Measurements from ENCODE around the gene RALGAPA2.

Gene RALGAPA2

DNA sequence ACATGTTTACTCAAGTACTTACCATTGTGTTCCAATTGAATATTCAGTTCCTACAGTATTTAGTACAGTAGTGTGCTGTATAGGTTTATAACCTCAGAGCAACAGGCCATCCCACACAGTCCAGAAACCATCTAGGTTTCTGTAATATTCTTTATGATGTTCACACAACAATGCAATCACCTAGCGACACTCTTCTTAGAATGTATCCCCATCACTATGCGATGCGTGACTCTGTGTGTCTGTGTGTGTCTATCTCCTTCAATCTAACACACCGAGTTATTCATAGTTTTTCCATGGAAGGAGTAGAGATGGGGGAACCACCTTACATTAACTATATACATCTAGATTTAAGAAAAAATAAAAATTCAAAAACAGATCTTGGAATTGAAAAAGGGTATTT, 182.8 kb downstream of the RALGAPA2 start:
- no peak for DNase-seq

- no peak for DNase-seq
These were observed 183.6 kb downstream of the RALGAPA2 start for GRCh38 chr20:20528861-20529260.

GRCh38 chr20:20527661-20528060, 184.8 kb downstream of the RALGAPA2 start:
- DNase-seq, result no peak

GRCh38 chr20:20525756-20526155, 186.7 kb downstream of the RALGAPA2 start:
- no peak for DNase-seq

GRCh38 chr20:20525214-20525613, 187.2 kb downstream of the RALGAPA2 start:
- no peak for DNase-seq

- no peak for DNase-seq
These were observed 187.7 kb downstream of the RALGAPA2 start for GRCh38 chr20:20524756-20525155.

- DNase-seq, result no peak
These were observed 190.7 kb downstream of the RALGAPA2 start for GRCh38 chr20:20521736-20522135.

GRCh38 chr20:20520776-20521175, 191.7 kb downstream of the RALGAPA2 start:
- DNase-seq, result no peak

DNA sequence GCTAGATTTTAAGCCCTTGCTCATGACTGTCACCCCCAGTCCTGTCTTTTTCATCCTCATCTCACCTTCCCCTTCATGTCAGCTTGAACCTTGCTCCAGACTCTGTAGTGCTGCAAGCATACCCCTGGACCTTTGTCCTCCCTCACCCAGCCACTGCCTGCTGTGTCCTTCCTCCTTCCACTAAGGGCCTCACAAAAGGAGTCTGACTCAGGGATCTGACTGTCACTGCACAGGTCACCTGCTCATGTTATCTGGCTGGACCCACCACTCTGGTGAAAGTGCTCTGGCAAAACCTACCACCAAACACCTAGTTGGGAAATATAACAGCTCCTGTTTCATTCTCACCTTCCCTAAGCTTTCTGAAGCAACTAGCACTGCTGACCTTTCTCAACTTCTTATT, 193.2 kb downstream of the RALGAPA2 start:
- DNase-seq, result no peak

DNA sequence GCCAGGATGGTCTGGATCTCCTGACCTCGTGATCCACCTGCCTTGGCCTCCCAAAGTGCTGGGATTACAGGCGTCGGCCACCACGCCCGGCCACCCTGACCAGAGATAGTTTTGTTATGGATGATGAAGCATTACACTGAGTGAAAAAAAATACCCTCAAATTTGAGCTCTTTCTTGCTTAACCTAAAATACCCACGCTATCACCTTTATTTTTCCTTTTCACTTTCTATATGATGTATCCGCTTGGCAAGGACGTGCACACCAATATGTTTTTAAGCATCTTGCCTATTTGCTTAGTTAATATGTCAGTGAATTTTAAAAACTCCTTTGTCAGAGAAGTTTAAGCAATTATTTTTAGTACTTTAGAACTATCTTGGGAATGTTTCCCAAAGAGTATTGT, 194.2 kb downstream of the RALGAPA2 start:
- no peak for DNase-seq

GRCh38 chr20:20517296-20517695, 195.1 kb downstream of the RALGAPA2 start:
- DNase-seq, result no peak

GRCh38 chr20:20513720-20514119, 198.7 kb downstream of the RALGAPA2 start:
- no peak for DNase-seq

GRCh38 chr20:20505554-20505953, 206.9 kb downstream of the RALGAPA2 start:
- DNase-seq, result peak in 1 of 2 experiments; percentile 28

GRCh38 chr20:20503777-20504530, 208.5 kb downstream of the RALGAPA2 start:
- no peak for DNase-seq

GRCh38 chr20:20501128-20501527, 211.3 kb downstream of the RALGAPA2 start:
- DNase-seq, result no peak

DNA sequence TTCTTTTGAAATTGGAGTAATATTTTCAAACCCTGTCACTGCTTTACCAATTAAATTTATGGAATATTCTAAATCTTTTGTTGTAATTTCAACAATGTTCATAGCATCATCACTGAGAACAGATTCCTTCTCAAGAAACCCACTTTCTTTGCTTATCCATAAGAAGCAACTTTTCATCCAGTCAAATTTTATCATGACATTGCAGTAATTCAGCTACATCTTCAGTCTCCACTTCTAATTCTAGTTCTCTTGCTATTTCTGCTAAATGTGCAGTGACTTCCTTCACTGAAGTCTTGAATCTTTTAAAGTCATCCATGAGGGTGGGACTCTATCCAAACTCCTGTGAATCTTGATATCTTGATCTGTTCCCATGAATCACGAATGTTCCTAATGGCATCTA, 212.1 kb downstream of the RALGAPA2 start:
- DNase-seq, result no peak

- DNase-seq, result no peak
These were observed 213.0 kb downstream of the RALGAPA2 start for GRCh38 chr20:20499439-20499838.

GRCh38 chr20:20498076-20498861, 214.2 kb downstream of the RALGAPA2 start:
- peak; percentile 92 to 97 for DNase-seq

- no peak for DNase-seq
These were observed 215.0 kb downstream of the RALGAPA2 start for GRCh38 chr20:20497242-20497978.

DNA sequence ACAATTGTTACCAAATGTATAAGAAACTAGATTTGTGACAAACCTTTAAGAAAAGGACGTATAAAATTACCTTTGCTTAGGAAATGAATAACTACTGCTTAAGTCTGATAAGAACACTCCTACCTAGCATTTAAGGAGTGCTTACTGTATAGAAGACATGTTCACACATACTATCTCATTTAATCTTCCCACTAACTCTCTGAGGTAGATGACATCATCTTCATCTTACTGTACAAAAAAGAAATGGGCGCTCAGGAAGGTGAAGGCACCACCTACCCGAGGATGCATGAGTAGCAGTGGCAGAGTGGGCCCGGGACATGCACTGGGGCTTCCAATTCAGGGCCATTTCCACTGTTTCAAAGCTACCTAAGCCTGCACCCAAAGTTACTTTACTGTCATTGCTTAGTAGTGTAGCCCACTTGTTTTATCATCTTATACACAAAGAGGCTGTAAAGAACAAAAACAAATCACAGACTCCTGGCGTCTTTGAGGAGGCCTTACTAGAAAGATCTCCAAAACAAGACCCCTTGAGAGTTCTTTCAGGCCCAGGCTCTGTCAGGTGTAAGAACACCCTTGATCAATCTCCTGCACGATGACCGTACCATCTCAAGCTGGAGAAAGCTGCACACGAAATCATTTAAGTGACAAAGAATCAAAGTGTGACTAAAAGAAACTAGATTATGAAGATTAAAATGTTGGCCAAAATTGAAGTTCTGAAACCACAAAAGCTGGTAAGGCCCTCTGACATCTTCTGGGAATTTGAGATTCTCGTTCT, 216.5 kb downstream of the RALGAPA2 start:
- DNase-seq, result no peak

DNA sequence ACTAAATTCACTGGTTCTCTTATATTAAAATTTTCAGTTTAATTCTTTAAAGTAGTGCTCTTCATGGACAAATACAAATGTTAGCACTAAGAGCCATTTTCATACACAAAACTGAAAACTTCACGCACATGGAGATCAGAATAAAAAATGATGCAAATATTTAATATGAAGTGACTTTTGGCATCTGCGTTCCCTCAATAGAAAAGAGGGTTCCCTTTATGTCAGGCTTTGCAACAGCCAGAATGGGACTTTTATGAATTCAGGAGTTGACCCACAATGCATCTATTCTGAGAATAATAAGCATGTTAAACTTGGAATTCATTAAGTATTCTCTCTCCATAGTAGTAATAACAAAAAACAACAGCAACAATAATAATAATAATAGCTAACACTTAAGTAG, 218.7 kb downstream of the RALGAPA2 start:
- DNase-seq, result no peak

DNA sequence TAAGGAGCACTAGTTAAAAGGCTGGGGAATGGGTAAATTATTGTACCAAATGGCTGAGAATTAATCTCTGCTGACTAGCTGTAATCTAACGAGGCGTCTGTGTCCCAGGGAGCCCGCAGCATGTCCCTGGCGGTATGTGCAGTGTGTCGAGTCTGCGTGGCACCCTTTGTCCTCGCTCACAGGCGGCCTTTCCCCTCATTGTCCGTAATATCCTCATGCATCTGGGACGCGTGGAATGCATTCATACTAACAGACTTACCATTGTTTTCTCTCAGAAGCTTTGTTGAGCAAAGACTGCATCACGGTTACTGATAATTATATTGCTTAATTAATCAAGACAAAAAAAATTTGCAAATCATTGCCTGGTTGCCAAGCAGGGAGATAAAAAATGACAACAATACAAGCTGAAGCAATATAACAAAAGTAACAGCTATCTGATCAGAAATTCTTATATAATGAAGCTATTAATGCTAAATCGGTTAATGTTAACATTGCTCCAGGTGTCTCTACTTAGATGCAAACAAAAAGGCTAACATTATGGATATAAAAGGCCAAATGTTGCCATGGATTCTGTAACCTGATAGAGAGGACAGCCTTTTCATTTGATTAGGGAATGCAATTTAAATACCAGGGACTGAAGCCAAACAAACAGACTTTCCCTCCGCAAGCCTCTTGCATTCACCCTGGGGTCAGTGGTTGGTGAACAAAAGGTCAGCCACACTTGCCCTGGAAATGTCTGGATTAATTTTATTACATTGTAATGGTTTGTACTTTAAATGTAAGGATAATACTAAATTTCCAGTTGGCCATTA, 219.7 kb downstream of the RALGAPA2 start:
- DNase-seq, result peak; percentile 76 to 90

Measured in NCI-H524 (cell line).